C1 segment of cervical spinal cord (tissue), 14 donors: Measurements from ENCODE around the gene RELT.
"Not testable (repeated sequence)": the region's sequence is repeated elsewhere in the genome, so short reads cannot be mapped to it uniquely, and the experiment has no call there.

Experiments used
- DNase-seq, 14 donors: peaks; one replicate each; lab custom pipeline; 2025; lab: John Stamatoyannopoulos, UW

The RELT gene

DNA sequence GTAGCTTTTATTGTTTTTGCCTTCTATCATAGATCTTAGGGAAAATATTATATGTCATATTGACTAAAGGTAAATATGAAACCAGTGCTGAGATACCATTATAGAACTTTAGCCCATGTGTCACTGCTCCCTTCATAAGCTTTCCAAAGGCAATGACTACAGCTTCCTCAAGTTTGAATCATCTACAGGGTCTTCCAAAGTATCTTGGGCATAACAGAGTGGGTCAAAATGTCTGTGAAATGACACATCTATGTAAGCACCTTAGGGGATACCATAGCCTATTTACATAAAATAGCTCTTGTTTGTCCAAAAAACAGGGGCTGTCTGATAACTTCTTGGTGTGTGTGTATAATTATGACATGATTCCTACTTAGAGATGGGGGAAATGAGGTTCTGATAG, 52.5 kb downstream of the RELT start:
- DNase-seq = no peak

DNA sequence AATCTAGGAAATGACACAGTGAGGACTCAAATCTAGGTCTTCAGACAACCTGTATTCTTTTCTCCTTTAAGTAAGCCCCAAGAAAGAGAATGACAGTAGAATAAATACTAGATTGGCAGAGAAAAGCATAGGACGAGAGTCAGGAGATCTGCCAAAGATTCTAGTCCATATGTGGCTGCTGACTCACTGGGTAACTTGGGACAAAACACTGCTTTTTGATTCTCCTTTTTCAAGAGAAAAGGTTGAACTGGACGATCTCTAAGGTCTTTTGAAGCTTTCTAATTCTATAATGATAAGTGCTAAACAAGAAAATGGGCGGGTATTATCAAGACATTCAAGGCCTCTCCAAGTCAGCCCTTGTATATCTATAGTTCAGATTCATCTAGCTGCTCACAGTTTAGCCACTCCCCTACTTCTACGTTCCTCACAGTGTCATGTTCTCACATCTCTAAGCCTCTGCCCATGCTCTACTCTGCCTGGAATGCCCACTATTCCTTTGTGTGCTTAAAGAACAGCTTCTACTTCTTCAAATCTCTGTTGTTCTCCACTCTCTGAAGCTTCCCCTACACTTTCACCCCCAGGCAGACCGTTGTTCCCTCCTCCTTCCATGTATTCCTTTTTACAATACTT, 53.0 kb downstream of the RELT start:
- DNase-seq = no peak

DNA sequence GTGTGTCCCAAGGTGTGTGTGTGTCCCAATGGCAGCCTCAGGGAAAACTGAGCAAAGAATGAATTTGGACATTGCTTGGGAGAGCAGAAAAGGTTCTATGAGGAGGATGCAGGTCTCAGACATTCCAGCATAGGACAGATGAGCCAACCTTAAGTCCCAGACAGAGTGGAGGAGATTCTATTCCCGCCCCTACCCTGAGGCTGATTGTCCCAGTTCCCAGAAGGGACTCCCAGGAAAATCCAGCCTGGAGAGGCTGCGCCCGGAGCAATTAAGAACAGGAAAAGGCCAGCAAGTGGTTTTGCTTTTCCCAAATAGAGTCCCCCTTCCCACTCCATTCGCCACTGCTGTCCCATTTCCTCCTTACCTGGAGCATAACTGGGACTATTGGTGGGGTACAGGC, 54.1 kb downstream of the RELT start:
- DNase-seq = no peak

DNA sequence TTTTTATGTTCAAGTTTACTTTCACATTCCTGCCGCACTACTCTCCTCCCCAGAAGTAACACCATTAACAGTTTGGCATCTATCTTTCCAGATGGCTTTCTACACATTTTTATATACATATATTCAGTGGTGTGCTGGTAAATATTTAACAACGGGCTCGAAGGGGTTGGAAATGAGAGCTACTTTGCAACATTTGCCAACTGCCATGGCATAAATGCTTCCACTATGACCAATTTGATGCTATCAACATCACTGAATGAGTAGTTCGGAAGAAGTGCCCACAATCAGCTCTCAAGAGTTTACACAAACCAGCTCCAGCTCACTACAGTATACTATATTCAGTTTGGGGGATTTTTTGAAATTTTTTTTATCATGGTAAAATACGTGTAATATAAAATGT, 55.2 kb downstream of the RELT start:
- DNase-seq = no peak

DNA sequence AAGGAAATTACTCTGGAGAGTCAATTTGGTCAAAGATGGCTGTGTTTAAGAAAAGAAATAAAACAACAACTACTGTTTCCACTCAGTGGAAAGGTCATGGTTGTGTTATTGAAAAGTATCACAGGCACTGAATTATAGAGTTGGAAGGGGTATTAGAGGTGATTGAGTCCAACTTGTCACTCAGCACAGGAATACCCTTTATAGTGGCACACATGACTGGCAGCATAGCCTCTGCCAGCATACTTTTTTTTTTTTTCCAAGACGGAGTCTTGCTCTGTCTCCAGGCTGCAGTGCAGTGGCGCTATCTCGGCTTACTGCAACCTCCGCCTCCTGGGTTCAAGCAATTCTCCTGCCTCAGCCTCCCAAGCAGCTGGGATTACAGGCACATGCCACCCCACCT, 60.7 kb downstream of the RELT start:
- not testable (repeated sequence) for DNase-seq

DNA sequence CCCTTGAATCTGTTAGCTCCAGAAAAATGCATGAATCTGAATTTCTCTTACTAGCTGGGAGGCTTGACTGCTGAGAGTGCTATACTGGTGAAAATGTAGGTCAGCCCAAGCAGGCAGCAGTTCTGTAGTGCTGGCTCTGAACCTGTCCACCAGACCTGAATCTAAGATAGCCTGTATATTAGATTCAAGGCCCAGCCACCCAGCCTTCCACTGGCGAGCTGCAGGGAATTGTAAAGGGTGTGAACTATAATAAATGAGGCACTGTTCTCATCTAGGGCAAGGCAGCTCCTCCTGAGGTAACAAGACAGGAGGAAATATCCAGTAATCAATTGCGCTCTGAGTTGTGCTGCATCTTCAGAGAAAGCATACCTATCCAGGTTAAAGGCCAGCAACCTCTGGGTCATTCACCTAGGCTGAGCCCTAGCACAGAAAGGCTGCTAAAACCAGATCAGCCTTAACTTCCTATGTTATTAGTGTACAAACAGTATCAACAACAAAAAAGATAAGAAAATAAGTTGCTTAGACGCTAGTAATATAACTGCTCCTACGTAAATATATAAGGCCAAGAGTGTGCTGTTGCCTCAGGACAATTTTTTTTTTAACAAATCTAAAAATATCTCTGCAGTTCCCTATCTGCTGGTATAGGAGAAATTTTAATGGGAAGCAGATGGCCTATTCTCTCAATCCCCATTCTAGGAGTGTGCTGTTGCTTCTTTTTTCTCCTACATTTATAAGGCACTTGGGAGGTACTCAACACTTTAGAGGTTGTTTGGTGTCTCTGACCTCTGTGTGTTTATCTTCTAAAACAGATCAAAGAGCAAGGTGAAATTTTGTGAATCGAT, 63.0 kb downstream of the RELT start:
- peak in 1 of 14 donors; percentile 80 for DNase-seq

DNA sequence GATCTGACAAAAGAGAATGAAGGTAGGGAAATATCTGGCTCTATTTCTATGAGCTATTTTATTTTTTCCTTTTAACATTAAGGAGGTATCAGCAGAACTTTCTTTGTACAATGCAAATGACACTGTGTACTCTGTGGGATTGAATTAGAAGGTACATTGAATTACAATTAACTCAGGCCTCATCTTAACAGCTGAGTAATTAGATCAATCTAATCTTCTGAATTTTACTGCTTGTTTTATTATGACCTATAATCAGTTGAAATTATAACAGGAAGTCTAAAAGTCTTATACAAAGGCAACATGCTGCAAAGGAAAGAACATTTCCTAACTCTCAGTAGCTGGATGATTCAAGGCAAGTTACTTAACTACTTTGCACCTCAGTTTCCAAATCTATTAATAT, 69.8 kb downstream of the RELT start:
- no peak for DNase-seq

DNA sequence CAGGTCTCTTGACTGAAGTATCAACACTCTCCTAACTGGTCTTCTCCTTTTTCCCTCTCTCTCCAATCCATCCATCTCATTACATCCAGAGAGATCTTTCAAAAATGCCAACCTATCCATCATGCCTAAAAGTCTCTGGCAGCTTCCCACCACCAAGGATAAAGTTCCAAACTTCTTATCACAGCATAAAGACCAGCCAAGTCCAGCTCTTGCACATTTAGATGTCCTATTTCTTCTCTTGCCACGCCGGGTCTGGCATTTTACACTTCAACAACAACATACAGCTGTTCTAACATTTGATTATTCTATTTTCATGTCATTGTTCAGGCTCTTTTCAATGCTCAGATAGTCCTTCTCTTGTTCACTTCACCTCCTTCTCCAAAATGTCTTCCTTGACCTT, 70.6 kb downstream of the RELT start:
- DNase-seq = no peak
